Bronchial epithelial cell (primary cell): ENCODE measurements around the gene STK39. TPM values are rescaled to one million over a fixed set of nuclear protein-coding genes. Genes with fewer than 3 reads are reported as not detected.
A peak's percentile ranks its signal among the peaks of the same experiment; 100 is the strongest.

Experiments used
- DNase-seq: peaks from one replicate; pipeline ENCODE4 v3.0.0-alpha.2; 2010; ENCODE audit warnings: low read depth
- FAIRE-seq: peaks from 2 replicates; lab custom pipeline; 2011; peaks lifted over from hg19 to GRCh38; lab: Jason Lieb, UNC
- H3K27me3 ChIP-seq: 2 replicates; pipeline ENCODE4 v1.5.1; 2011; ENCODE audit warnings: low read length; ENCODE audit not compliant: control insufficient read depth, insufficient read depth
- H3K36me3 ChIP-seq: 2 replicates; pipeline ENCODE4 v1.5.1; 2011; ENCODE audit warnings: low read length; ENCODE audit not compliant: control insufficient read depth, insufficient read depth
- H3K4me3 ChIP-seq: 2 replicates; pipeline ENCODE4 v1.5.1; 2011; ENCODE audit warnings: mild to moderate bottlenecking, low read depth, low read length, control low read depth
- total RNA-seq: library from RNA; depleted of rRNA; stranded (reverse); fragments of >200 nt; gene quantifications from 2 replicates; pipeline ENCODE4 v1.2.1, GENCODE V29; 2014
- TF ChIP-seq, protein P1 (sequence below): IDR thresholded peaks from 2 replicates; pipeline ENCODE4 v1.5.1; 2011; ENCODE audit warnings: mild to moderate bottlenecking, moderate library complexity, low read length, control low read depth, inconsistent platforms; ENCODE audit not compliant: insufficient read depth, severe bottlenecking

STK39 gene
- total RNA-seq, 1 donor from 2014 or later = 20.3 TPM

DNA sequence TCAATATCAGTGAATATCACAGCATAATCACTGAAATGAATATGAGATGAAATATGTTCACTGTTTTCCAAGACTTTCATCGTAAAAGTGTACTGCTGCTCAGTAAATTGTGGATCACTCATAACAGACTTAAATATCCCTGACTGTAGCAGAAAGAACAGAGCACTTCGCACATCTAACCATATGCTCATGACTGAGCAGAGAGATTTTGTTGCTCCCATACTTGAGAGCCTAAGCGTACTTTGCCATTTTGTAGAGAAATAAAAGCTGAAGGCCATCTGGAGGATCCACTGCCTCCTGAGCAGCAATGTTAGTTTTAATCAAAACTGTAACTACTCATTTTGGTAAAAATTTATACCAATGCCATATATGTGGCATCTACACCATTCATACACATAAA is 243.5 kb downstream of the STK39 start:
- no peaks in the 10 kb centered on the region for H3K27me3 ChIP-seq
- TF ChIP-seq, protein P1, sequence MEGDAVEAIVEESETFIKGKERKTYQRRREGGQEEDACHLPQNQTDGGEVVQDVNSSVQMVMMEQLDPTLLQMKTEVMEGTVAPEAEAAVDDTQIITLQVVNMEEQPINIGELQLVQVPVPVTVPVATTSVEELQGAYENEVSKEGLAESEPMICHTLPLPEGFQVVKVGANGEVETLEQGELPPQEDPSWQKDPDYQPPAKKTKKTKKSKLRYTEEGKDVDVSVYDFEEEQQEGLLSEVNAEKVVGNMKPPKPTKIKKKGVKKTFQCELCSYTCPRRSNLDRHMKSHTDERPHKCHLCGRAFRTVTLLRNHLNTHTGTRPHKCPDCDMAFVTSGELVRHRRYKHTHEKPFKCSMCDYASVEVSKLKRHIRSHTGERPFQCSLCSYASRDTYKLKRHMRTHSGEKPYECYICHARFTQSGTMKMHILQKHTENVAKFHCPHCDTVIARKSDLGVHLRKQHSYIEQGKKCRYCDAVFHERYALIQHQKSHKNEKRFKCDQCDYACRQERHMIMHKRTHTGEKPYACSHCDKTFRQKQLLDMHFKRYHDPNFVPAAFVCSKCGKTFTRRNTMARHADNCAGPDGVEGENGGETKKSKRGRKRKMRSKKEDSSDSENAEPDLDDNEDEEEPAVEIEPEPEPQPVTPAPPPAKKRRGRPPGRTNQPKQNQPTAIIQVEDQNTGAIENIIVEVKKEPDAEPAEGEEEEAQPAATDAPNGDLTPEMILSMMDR = no peak
- FAIRE-seq = peak; percentile 68
- DNase-seq = no peak
- no peak overlapping the region for H3K4me3 ChIP-seq
- no peaks in the 10 kb centered on the region for H3K36me3 ChIP-seq

DNA sequence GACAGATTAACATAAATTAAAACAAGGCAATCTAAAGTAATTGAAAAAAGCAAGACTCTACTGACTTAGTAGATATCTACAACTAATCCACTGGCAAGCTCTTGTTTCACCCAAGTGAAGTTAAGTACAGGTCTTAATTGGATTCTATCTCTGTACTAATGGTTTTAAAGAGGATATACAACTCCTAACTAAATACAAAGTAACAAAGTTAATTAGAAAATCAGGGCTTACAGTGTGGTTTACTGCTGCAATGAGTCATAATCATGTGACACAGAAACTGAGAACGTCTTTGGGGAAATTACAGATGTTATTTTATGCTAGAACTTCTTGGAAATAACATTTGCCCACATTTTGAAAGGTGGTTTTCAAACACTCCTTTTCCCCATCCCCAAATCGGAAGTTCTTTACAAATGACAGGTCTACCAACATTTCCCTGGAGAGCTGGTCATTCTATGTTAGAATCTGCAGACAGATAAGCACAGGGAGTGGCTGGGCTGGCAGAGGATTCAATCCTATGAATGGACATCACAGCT is 245.3 kb downstream of the STK39 start:
- Histone ChIP-seq H3K27me3 (no peaks in the 10 kb centered on the region), H3K4me3 (no peak overlapping the region), H3K36me3 (no peaks in the 10 kb centered on the region)
- DNase-seq (peak; percentile 52), FAIRE-seq (no peak)
- TF ChIP-seq, protein P1 = no peak

DNA sequence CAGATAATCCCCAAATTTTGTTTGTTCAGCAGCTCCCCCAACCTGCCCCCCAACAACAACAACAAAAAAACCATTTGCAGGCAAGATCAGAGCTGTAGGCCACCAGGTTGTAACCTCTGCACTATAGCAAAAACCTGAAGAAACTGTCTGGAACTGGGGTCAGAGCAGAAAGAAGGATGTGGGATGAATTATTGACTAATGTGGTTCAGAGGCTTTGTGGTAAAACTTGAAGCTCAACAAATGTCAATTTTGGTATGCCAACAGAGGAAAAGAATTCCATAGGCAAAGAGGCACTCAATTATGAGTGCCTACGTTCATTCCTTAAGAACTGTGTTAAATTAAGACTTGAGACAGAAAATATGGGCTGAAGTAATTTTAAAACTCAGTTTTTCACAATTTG is 255.1 kb downstream of the STK39 start:
- H3K27me3 ChIP-seq = no peaks in the 10 kb centered on the region
- H3K36me3 ChIP-seq = no peaks in the 10 kb centered on the region
- no peak for FAIRE-seq
- DNase-seq = no peak
- H3K4me3 ChIP-seq = no peak overlapping the region
- TF ChIP-seq, protein P1 = no peak

DNA sequence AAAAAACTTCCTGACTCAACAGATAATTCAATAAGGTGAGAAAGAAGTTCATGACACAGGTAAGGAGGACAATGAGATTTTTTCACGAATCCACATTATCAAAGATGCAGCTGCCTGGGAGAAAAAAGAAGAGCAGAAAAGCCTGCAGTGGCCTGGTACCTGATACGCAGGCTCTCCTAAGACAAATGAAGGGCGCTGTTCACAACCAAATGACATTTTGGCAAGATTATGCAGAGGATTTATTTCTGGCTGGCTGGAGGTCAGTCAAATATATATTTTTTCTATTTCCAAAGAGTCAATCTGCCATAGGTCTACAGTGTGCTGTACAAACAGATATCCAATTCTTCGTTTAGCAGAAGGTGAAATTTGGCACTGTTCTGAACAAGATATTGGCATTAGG is 257.3 kb downstream of the STK39 start:
- peaks cover 1% of the 10 kb centered on the region for H3K36me3 ChIP-seq
- TF ChIP-seq, protein P1 = no peak
- no peaks in the 10 kb centered on the region for H3K27me3 ChIP-seq
- FAIRE-seq (no peak), DNase-seq (no peak)
- H3K4me3 ChIP-seq = no peak overlapping the region

DNA sequence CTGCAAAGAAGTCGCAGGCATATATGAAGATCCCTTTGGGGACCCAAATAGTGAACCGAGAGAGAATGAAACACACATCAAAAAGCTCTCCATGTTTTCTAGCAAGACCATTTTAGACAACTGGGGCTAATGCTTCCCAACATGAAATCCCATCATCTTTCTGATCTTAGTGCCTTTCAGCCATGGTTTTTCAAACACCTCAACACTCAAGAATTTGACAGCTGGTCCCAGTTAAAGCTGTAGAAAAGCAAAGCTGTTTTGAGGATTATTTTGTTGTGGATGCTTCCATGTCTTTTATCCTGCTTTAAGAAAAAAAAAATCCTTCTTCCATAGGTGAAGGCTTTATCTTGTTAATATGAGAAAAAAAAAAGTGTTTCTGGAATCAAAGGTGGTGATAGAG is 259.1 kb downstream of the STK39 start:
- TF ChIP-seq, protein P1 = no peak
- H3K36me3 ChIP-seq = peaks cover 1% of the 10 kb centered on the region
- H3K4me3 ChIP-seq = no peak overlapping the region
- no peak for FAIRE-seq
- no peaks in the 10 kb centered on the region for H3K27me3 ChIP-seq
- DNase-seq = no peak

DNA sequence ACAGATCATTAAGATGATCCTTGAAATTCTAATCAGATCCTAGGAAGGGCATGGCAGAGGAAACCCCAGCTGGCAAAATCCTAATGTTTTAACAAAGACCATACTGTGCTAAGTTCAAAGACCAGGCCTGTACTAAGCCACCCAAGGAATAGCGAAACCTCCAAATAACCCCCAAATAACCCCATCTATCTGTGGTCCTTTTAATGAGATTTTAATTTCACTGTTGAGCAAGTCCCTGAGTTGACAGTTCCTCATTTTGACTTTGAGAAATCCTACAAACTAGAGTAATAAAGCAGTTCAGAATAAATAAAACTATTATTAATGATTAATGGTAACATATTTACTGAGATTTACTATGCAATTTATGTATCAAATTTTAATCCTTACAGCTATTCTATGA is 259.8 kb downstream of the STK39 start:
- FAIRE-seq (no peak), DNase-seq (no peak)
- TF ChIP-seq, protein P1 = no peak
- H3K4me3 ChIP-seq = no peak overlapping the region
- peaks cover 1% of the 10 kb centered on the region for H3K36me3 ChIP-seq
- H3K27me3 ChIP-seq = no peaks in the 10 kb centered on the region
